Lower lobe of right lung (tissue), 2 donors: ENCODE measurements around the gene AMDHD1. TPM values are rescaled to one million over a fixed set of nuclear protein-coding genes. Genes with fewer than 3 reads are reported as not detected.

Experiments used
- ATAC-seq, 2 donors: fragments of 200-7000 bp; cut with Tn5 transposase; one replicate each; pipeline ENCODE4 v1.9.1; 2020 to 2022; ENCODE audit warnings: mild to moderate bottlenecking in 2 of 2, moderate library complexity in 2 of 2
- DNase-seq: peaks from one replicate; pipeline ENCODE4 v3.0.0-alpha.2; 2020
- H3K27ac ChIP-seq: fragments of 200-600 bp; one replicate; pipeline ENCODE4 v1.8.0; 2022
- H3K27me3 ChIP-seq: fragments of 200-600 bp; one replicate; pipeline ENCODE4 v1.8.0; 2022; ENCODE audit warnings: low read depth
- H3K36me3 ChIP-seq: fragments of 200-600 bp; one replicate; pipeline ENCODE4 v1.8.0; 2022; ENCODE audit warnings: mild to moderate bottlenecking
- H3K4me1 ChIP-seq: fragments of 200-600 bp; one replicate; pipeline ENCODE4 v1.8.0; 2022
- H3K4me3 ChIP-seq: fragments of 200-600 bp; one replicate; pipeline ENCODE4 v1.8.0; 2022; ENCODE audit warnings: mild to moderate bottlenecking
- H3K9me3 ChIP-seq: fragments of 200-600 bp; one replicate; pipeline ENCODE4 v1.8.0; 2022
- intact Hi-C: fragments of 100-400 bp; cut with DNase I; formaldehyde crosslinking; loops from one replicate; pipeline ENCODE4 v1.11.0; 2022
- long read RNA-seq: library from polyadenylated mRNA; unstranded; transcript quantifications from one replicate; pipeline ENCODE4 v2.0.0, GENCODE V29; 2021
- total RNA-seq: library from RNA; stranded (reverse); fragmentation: NEBNext Ultra II Directional; extraction: Animal tissue kit (Norgen Biotek cat#: 25700); gene quantifications from one replicate; pipeline ENCODE4 v1.2.1, GENCODE V29; 2021
- TF ChIP-seq, protein P1 (sequence below): fragments of 200-600 bp; IDR thresholded peaks from one replicate; pipeline ENCODE4 v1.8.0; 2022; ENCODE audit warnings: antibody characterized with exemption, mild to moderate bottlenecking
- donor health status: DM: no; HTN: yes; CAD: no; lungs with severe emphysema.

Gene AMDHD1
- total RNA-seq = 1.8 TPM
- long read RNA-seq, partial matches to known transcripts = 0 of 1 reads
- long read RNA-seq, other reads (novel, unspliced or antisense) = 0 of 1 reads

DNA sequence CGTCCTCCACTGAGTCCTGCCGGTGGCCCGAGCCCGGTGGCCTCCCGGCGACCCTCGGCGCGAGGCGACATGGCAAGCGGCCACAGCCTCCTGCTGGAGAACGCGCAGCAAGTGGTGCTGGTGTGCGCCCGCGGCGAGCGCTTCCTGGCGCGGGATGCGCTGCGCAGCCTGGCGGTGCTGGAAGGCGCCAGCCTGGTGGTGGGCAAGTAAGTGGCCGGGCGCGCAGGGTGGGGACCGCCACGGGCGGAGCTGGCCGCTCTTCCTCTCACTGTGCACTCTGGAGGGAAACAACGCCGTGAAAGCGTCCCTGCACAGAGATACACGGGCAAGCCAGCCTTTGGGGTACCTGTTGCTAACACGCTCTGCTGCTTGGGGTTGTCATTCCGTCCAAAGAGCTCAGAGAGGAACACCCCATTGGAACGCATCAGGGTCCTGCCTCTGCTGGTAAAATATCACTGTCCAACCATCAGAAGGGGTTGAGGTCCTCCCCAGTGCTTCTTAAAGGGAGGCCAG, at the start of gene AMDHD1:
AMDHD1 (plus strand) TSS at position 2 of the 513 bp plus-strand sequence; CDS start at position 70, 68 bp downstream.
- Histone ChIP-seq H3K27ac (peak within 1 kb of the TSS; percentile 84), H3K4me3 (peak within 1 kb of the TSS; percentile 94), H3K4me1 (peaks cover 7% of the 10 kb centered on the region), H3K36me3 (no peaks in the 10 kb centered on the region), H3K27me3 (no peaks in the 10 kb centered on the region), H3K9me3 (no peaks in the 10 kb centered on the region)
- intact Hi-C loops = no loop called here
- ATAC-seq = peak; percentile 85 to 89
- DNase-seq = peak; percentile 74
- TF ChIP-seq, protein P1, sequence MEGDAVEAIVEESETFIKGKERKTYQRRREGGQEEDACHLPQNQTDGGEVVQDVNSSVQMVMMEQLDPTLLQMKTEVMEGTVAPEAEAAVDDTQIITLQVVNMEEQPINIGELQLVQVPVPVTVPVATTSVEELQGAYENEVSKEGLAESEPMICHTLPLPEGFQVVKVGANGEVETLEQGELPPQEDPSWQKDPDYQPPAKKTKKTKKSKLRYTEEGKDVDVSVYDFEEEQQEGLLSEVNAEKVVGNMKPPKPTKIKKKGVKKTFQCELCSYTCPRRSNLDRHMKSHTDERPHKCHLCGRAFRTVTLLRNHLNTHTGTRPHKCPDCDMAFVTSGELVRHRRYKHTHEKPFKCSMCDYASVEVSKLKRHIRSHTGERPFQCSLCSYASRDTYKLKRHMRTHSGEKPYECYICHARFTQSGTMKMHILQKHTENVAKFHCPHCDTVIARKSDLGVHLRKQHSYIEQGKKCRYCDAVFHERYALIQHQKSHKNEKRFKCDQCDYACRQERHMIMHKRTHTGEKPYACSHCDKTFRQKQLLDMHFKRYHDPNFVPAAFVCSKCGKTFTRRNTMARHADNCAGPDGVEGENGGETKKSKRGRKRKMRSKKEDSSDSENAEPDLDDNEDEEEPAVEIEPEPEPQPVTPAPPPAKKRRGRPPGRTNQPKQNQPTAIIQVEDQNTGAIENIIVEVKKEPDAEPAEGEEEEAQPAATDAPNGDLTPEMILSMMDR = peak; percentile 48

GRCh38 chr12:95896846-95897245, 46.3 kb upstream of the AMDHD1 start:
- no peaks in the 10 kb centered on the region for H3K27me3 ChIP-seq
- no peaks in the 10 kb centered on the region for H3K9me3 ChIP-seq
- DNase-seq (no peak), ATAC-seq (no peak)
- no peak overlapping the region for H3K27ac ChIP-seq
- TF ChIP-seq, protein P1 = no peak
- H3K4me3 ChIP-seq = no peak overlapping the region
- intact Hi-C loops = no loop called here
- H3K4me1 ChIP-seq = no peaks in the 10 kb centered on the region
- no peaks in the 10 kb centered on the region for H3K36me3 ChIP-seq

DNA sequence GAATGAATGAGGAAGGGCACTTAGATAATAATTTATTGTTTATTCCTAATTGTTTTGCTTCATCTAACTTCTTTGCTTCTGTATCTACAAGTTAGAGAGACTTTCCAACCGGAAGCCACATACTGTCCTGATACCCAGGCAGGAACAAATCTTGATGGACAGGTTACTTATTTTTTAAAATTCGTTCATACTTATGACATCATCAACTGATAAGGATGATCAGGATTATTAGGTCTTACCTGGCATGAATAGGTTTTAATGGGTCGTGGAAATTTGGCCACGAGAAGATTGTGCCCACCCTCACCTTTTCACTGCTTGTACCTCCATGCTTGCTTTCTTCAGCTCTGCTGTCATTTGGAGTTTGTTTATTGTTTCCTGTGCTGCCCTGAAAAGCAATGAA, 45.0 kb upstream of the AMDHD1 start:
- Histone ChIP-seq H3K4me1 (no peaks in the 10 kb centered on the region), H3K27ac (no peak overlapping the region), H3K4me3 (no peak overlapping the region), H3K27me3 (no peaks in the 10 kb centered on the region), H3K9me3 (peaks cover 6% of the 10 kb centered on the region), H3K36me3 (no peaks in the 10 kb centered on the region)
- TF ChIP-seq, protein P1 = no peak
- ATAC-seq = no peak
- intact Hi-C loops = no loop called here
- DNase-seq = no peak

DNA sequence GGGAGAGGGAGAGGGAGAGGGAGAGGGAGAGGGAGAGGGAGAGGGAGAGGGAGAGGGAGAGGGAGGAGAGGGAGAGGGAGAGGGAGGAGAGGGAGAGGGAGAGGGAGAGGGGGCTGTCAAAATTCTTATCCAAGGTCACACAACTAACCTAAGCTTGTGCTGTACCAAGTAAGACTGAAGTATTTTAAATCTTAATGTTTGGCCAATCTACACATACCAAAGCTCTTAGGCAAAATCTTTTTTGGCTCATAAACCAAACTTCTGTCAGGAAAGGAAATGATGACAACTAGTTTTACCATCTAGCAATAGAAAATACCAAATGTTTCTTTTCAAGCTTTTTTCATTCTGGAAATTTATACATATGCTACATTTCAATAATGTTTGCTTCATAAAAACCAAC, 34.6 kb upstream of the AMDHD1 start:
- intact Hi-C loops = no loop called here
- TF ChIP-seq, protein P1 = no peak
- Histone ChIP-seq H3K27ac (no peak overlapping the region), H3K4me3 (no peak overlapping the region), H3K4me1 (no peaks in the 10 kb centered on the region), H3K36me3 (no peaks in the 10 kb centered on the region), H3K27me3 (no peaks in the 10 kb centered on the region), H3K9me3 (no peaks in the 10 kb centered on the region)
- DNase-seq = no peak
- no peak for ATAC-seq

DNA sequence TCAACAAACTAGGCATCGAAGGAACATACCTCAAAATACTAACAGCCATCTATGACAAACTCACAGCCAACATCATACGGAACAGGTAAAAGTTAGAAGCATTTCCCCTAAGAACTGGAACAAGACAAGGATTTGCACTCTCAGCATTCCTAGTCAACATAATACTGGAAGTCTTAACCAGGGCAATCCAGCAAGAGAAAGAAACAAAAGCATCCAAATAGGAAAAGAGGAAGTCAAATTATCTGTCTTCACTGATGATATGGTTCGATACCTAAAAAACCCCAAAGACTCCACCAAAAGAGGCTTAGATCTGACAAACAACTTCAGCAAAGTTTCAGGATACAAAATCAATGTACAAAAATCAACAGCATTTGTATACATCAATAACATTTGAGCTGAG, 33.3 kb upstream of the AMDHD1 start:
- TF ChIP-seq, protein P1 = no peak
- Histone ChIP-seq H3K36me3 (no peaks in the 10 kb centered on the region), H3K27me3 (no peaks in the 10 kb centered on the region), H3K4me1 (no peaks in the 10 kb centered on the region), H3K27ac (no peak overlapping the region), H3K4me3 (no peak overlapping the region), H3K9me3 (no peaks in the 10 kb centered on the region)
- DNase-seq (no peak), ATAC-seq (no peak)
- intact Hi-C loops = no loop called here
